Limb (tissue), 2 donors: ENCODE measurements around the gene ACSL5.

ENCODE experiments used
- DNase-seq, 2 donors: peaks; one replicate each; pipeline ENCODE4 v3.0.0-alpha.2; 2016; ENCODE audit errors: extremely low spot score in 2 of 2

The ACSL5 gene

GRCh38 chr10:112373912-112374338 is at the start of gene ACSL5:
ACSL5 (plus strand) TSS chr10:112374116; CDS start chr10:112394947, 20,831 bp downstream.
- no peak for DNase-seq

GRCh38 chr10:112327678-112328077 is 46.2 kb upstream of the ACSL5 start:
- no peak for DNase-seq

DNA sequence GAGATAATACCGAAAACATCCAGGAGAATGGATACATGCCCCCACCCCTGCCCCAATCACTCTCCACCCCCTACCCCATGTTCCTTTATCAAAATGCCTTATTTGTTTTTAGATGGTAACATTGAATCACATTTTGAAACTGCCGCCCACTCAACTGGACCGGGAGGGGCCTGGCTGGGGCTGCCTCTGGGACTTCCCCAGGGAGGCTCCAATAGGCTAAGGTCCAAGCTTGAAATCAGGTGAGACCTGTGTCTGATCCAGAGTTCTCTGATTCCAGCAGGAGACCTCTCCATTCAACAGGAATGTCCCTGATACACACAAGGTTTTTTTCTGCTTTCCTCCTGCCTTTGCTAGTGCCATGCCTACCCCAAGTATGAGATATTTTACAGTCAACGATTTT is 43.8 kb upstream of the ACSL5 start:
- DNase-seq = no peak

GRCh38 chr10:112330607-112331160 is 43.2 kb upstream of the ACSL5 start:
- DNase-seq = no peak

- no peak for DNase-seq
Measured at GRCh38 chr10:112332022-112332421, 41.9 kb upstream of the ACSL5 start.

DNA sequence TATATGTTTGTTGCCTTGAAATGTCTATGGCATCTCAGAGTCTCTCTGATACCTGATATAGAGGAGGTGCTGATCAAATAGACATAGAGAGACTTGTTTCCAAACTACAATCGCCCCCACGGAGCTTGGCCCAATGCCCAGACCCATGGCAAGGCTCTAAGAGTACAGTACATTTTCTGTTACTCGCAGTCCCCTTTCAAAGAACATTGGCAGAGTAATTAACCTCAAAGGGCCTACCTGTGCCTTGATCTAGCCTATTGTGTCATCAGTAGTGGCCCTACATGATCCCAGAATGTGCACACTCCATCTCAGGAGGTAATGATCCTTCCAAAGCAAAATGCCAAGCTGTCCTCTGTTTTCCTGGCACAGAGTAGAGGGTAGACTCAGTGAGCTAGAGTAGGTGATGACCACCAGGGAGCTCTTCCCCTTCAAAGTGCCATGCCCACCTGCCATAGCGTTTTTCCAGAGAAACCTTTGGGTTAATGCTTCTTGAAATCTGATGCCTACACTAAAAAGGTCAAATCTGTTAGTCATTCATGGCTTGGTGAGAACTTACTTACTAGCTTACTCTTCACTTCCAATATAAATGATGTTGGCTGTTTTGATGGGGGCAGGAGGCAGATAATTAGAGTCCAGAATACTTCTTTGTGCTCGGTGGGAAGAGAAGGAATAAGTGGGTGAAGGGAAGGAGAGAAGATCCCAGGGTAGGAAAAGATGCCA is 41.2 kb upstream of the ACSL5 start:
- DNase-seq = no peak

GRCh38 chr10:112333452-112333851 is 40.5 kb upstream of the ACSL5 start:
- no peak for DNase-seq

DNA sequence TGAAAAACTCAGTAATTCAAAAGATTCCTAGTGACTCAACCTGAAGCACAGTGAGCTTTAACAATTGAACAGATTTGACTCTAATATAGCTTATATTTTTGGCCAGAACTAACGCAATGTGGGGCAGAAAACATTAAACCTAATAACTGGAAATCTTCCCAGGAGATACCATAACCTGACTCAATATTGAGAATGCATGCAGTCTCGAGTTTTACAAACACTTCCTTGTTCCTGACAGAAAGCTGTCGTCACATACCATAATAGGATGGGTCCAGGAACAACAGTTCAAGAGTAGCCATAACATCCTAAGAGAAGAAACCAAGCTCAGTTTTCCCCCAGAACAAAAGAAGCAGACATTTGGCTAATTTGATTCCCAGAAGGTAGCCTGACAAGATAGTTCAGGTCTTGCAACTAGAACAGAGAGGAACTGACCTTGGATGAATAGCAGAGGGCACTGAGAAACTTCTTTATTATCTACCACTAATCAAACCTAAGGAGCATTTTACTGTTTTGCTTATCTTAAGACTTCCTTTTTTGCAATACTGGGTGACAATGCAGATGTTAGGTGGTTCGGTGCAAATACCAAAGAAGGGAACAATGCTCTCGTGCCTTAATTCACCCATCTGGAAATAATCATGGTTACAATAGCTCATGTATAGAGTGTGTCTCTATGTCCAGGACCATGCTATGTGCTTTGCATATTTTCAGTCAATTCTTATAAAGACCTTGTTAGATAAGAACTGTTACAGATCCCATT is 38.6 kb upstream of the ACSL5 start:
- no peak for DNase-seq

DNA sequence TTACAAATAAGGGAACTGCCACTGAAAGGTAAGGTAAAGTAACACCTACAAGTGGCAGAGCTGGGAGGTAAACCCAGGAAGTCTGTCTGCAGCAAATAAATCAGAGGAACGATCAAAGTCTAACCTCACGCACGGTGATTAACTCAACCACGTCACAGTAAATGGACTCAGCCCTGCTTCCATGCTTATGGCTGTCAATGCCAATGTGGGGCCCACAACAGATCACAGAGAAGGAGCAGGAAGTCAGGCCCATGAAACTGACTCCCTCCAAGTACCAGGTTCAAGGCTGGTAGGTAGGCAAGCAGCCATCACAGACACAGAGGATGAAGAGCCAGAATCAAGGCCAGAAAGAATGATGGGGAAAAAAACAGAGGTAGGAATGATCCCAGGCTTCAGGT is 38.0 kb upstream of the ACSL5 start:
- DNase-seq = no peak

DNA sequence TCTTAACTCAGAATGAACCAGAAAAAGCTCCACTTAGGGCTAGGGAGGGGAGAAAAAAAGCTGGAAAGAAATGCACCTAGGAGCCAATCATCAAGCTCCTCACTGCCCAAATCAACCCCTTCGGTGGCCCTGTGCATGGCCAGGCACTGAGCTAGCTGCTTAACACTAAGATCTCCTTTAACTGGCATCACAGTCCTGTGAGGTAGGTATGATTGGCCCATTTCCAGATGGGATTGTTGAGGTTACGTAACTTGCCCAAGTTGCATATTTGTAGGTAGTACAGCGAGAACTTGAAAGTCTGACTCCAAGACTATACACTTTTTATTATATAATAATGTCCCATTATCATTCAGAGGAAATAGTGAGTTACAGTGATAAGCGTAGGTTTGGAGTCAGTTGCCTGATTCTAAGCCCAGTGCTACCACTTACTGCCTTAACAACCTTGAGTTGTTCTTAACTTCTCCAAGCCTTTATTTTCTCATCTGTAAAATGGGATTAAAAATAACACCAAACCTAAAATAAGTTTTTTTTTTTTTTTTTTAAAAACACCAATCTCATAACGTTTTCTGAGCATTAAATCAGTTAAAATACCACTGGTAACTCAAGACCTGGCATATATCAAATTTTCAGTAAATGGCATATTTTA is 37.2 kb upstream of the ACSL5 start:
- DNase-seq = no peak

DNA sequence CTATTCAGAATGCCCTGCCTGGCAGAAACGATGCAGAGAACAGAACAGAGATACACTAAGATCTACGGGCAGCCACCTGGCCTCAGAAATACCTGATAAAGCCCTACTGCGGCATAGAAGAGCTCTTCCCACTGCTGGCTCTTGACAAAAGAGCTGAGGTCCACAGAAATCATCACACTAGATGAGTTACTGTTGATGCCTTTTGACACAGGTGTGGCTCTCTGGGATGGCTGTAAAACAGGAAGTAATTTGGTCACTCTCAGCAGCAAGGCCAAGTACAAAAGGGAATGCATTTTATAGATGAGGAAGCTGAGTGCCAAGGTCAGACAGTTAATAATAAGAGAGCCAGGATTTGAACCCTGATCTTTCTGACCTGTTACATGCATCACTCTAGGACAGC is 35.0 kb upstream of the ACSL5 start:
- no peak for DNase-seq

- DNase-seq = no peak
Measured at GRCh38 chr10:112340601-112341000, 33.3 kb upstream of the ACSL5 start.

DNA sequence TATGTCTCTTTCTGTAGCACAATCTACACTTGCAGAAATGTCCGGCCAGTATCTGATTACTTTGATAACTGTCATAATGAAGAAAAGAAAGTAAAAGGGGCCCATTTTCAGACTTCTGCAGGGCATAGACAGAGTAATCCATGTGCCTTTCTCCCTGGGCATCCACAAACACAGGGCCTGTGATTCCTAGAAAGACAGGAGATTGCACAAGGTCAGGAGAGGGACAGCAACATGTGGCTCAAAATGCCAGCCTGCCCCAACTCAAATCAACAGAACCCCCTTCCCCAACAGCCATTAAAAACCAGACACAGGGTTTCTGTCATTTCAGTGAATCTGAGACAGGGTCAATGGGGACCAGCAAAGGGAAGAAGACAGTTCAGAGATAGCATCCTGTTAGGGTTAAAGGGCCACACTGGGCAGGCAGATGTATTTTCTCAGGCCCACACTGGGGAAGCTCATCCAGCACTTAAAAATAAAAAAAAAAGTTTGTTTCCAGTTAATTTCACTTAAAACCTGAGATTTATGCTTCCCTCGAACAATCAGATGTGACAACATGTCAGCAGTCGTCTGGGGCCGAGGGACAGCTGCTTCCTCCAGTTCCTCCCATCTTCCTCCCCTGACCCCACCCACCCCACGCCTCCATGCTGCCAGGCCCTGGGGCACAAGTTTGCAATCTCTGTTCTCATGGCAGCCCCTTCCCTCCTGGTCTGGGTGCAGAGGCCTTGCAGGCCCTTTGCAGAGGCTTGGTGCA is 30.7 kb upstream of the ACSL5 start:
- no peak for DNase-seq

- no peak for DNase-seq
Measured at GRCh38 chr10:112344261-112344660, 29.7 kb upstream of the ACSL5 start.

DNA sequence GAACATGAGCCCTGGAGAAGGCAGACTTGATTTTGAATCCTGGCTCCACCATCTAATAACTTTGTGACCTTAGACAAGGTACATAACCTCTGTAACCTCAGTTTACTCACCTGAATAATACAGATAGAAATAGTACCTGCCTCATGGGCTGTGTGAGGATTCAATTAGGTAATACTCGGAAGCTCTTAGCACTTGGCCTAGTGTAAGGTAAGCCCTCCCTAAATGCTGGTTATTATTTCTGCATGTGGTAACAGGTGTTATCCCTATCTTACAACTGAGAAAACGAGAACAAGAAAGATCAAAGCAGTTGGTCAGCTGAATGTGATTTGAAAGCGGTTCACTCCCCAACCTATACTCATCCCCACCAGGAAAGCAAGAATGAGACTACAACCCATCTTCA is 28.7 kb upstream of the ACSL5 start:
- no peak for DNase-seq

DNA sequence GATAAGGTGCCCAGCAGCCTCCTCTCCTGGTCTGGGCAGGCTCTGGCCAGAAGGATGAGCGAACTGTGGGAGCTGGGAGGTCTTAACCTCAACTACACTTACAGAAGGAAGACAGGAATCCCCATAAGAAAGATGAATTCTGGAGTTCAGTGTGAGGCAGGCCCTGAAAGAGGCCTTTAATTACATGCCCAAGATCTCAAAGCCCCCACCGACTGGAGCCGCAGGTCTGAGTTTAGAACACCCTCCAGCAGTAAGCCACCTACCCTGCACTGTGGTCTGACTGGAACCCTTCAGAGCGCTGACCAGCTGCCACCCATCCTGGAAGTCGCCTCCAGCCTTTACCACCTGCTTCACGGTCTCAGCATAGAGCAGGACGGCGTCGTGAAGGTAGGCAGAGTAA is 28.2 kb upstream of the ACSL5 start:
- no peak for DNase-seq

DNA sequence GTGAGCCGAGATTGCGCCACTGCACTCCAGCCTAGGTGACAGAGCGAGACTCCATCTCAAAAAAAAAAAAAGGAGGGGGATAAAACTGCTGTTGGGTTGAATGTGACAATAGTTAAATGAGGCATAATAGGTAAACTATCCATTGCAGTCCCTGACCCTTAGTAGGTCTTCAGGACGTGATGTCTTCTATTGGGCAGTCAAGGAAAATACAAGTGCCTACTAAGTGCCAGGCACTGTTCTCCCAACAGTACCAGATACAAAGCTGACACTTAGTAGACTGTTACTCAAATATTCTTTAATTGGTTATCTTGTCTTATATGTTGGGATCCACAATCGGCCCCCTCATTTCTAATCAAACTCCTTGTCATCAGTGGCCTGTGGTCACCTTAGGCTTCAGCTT is 27.1 kb upstream of the ACSL5 start:
- DNase-seq = no peak

GRCh38 chr10:112347709-112348671 is 25.9 kb upstream of the ACSL5 start:
- no peak for DNase-seq

DNA sequence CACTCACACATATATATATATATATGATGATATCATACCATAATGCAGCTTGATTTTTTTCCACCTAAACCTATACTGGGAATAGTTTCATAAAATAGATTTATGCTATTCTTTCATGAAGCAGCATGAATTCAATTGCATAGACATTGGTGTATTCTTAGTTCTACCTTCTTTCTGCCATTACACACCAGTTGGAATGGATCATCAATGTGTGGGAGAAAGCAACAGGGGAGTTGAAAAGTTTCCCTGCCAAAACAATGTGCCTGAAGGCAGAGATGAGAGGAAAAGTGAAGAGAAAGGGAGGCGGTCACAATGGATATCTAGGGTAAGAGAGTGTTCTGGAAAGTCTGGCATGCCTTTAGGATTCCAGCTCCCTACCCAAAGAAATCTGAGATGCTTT is 25.2 kb upstream of the ACSL5 start:
- DNase-seq = no peak

GRCh38 chr10:112349521-112350085 is 24.3 kb upstream of the ACSL5 start:
- DNase-seq = no peak
